Mucosa of descending colon (tissue), 3 donors: ENCODE results near the gene EEF1B2. TPM values are rescaled to one million over a fixed set of nuclear protein-coding genes. Genes with fewer than 3 reads are reported as not detected.
"Not testable (repeated sequence)": the region's sequence is repeated elsewhere in the genome, so short reads cannot be mapped to it uniquely, and the experiment has no call there.

ENCODE experiments used
- ATAC-seq: fragments of 200-7000 bp; cut with Tn5 transposase; one replicate; pipeline ENCODE4 v1.9.1; 2020; ENCODE audit warnings: mild to moderate bottlenecking, moderate library complexity
- DNase-seq, 3 donors: peaks; one replicate each; pipeline ENCODE4 v3.0.0-alpha.2; 2020
- H3K36me3 ChIP-seq: fragments of 200-600 bp; one replicate; pipeline ENCODE4 v1.8.0; 2021; ENCODE audit warnings: low read depth, mild to moderate bottlenecking
- H3K4me1 ChIP-seq: fragments of 200-600 bp; one replicate; pipeline ENCODE4 v1.8.0; 2021; ENCODE audit warnings: low read depth, mild to moderate bottlenecking
- H3K4me3 ChIP-seq: fragments of 200-600 bp; one replicate; pipeline ENCODE4 v1.8.0; 2021; ENCODE audit warnings: mild to moderate bottlenecking
- H3K9me3 ChIP-seq: fragments of 200-600 bp; one replicate; pipeline ENCODE4 v1.8.0; 2021; ENCODE audit warnings: mild to moderate bottlenecking
- intact Hi-C, 2 donors: fragments of 100-400 bp; cut with DNase I in 1 of 2; cut with micrococcal nuclease in 1 of 2; formaldehyde crosslinking; loops; one replicate each; pipeline versions ENCODE4 v1.11.0 to v1.11.1; 2022; cut with DNase I, micrococcal nuclease
- long read RNA-seq, 2 donors: library from polyadenylated mRNA; unstranded; transcript quantifications; one replicate each; pipeline ENCODE4 v2.0.0, GENCODE V29; 2019 to 2021
- total RNA-seq, 3 donors: library from RNA; stranded (reverse); fragmentation: NEBNext Ultra II Directional in 2 of 3; extraction: Animal tissue kit (Norgen Biotek cat#: 25700) in 2 of 3; gene quantifications; one replicate each; pipeline versions ENCODE4 v1.2.1 to v1.2.4, GENCODE V29; 2021 to 2023
- TF ChIP-seq, protein P1 (sequence below): fragments of 200-600 bp; IDR thresholded peaks from one replicate; pipeline ENCODE4 v1.8.0; 2022; ENCODE audit warnings: antibody characterized with exemption, mild to moderate bottlenecking
- donor health status: DM: no; HTN: no; CAD: no; lungs with moderate emphysema.
- donor health status: DM: no; HTN: no; CAD: no.
- donor health status: DM: no; HTN: yes; CAD: no.

The EEF1B2 gene
- 100 to 1,000 TPM; 374 to 475 (median 385) TPM for total RNA-seq
- long read RNA-seq, donor 1, transcript EEF1B2-203 (6 exons, 1,098 nt) = major isoform, 214 of 229 reads
- long read RNA-seq, donor 1, partial matches to known transcripts = 2 of 229 reads
- long read RNA-seq, donor 1, other reads (novel, unspliced or antisense) = 6 of 229 reads
- long read RNA-seq, donor 2, transcript EEF1B2-201 (7 exons, 844 nt) = minor isoform, 30 of 477 reads
- long read RNA-seq, donor 2, transcript EEF1B2-203 (6 exons, 1,098 nt) = major isoform, 429 of 477 reads
- long read RNA-seq, donor 2, partial matches to known transcripts = 9 of 477 reads
- long read RNA-seq, donor 2, other reads (novel, unspliced or antisense) = 3 of 477 reads

- intact Hi-C loops = no loop called here
- H3K4me1 ChIP-seq = peaks cover 22% of the 10 kb centered on the region
Observed at GRCh38 chr2:206159346-206160124, at the start of gene EEF1B2, which contains the start of gene NDUFS1. Gene EEF1B2, plus strand, starts transcription at chr2:206159895. Its CDS starts 85 bp downstream, at chr2:206159980. Gene NDUFS1, minus strand, starts transcription at chr2:206159444. Its CDS starts 5,766 bp downstream, at chr2:206153678.

GRCh38 chr2:206112108-206112507, 47.6 kb upstream of the EEF1B2 start:
- intact Hi-C loops = no loop called here
- ATAC-seq (no peak), DNase-seq (no peak)
- H3K4me1 ChIP-seq = no peaks in the 10 kb centered on the region
- TF ChIP-seq, protein P1, sequence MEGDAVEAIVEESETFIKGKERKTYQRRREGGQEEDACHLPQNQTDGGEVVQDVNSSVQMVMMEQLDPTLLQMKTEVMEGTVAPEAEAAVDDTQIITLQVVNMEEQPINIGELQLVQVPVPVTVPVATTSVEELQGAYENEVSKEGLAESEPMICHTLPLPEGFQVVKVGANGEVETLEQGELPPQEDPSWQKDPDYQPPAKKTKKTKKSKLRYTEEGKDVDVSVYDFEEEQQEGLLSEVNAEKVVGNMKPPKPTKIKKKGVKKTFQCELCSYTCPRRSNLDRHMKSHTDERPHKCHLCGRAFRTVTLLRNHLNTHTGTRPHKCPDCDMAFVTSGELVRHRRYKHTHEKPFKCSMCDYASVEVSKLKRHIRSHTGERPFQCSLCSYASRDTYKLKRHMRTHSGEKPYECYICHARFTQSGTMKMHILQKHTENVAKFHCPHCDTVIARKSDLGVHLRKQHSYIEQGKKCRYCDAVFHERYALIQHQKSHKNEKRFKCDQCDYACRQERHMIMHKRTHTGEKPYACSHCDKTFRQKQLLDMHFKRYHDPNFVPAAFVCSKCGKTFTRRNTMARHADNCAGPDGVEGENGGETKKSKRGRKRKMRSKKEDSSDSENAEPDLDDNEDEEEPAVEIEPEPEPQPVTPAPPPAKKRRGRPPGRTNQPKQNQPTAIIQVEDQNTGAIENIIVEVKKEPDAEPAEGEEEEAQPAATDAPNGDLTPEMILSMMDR = no peak
- no peaks in the 10 kb centered on the region for H3K36me3 ChIP-seq
- no peaks in the 10 kb centered on the region for H3K9me3 ChIP-seq
- H3K4me3 ChIP-seq = no peak overlapping the region

More at GRCh38 chr2:206159346-206160124, at the start of gene EEF1B2, which contains the start of gene NDUFS1:
- ATAC-seq = peak; percentile 97
- DNase-seq = peak; percentile 97 to 99 (median 97)
- H3K4me3 ChIP-seq = peak within 1 kb of the TSS; percentile 76
- H3K36me3 ChIP-seq = no peaks in the 10 kb centered on the region
- no peaks in the 10 kb centered on the region for H3K9me3 ChIP-seq
- TF ChIP-seq, protein P1 = no peak

- intact Hi-C loops = no loop called here
- H3K4me3 ChIP-seq = no peak overlapping the region
- H3K36me3 ChIP-seq = no peaks in the 10 kb centered on the region
- no peak for DNase-seq
- no peak for ATAC-seq
- no peaks in the 10 kb centered on the region for H3K4me1 ChIP-seq
- no peaks in the 10 kb centered on the region for H3K9me3 ChIP-seq
- TF ChIP-seq, protein P1 = no peak
Observed at GRCh38 chr2:206112846-206113547, 46.7 kb upstream of the EEF1B2 start.

- peak; percentile 54 for ATAC-seq
- intact Hi-C loops = no loop called here
- no peak overlapping the region for H3K4me3 ChIP-seq
- H3K9me3 ChIP-seq = no peaks in the 10 kb centered on the region
- TF ChIP-seq, protein P1 = no peak
- no peaks in the 10 kb centered on the region for H3K36me3 ChIP-seq
- H3K4me1 ChIP-seq = no peaks in the 10 kb centered on the region
- DNase-seq = no peak
Observed at GRCh38 chr2:206115026-206115578, 44.6 kb upstream of the EEF1B2 start.

DNA sequence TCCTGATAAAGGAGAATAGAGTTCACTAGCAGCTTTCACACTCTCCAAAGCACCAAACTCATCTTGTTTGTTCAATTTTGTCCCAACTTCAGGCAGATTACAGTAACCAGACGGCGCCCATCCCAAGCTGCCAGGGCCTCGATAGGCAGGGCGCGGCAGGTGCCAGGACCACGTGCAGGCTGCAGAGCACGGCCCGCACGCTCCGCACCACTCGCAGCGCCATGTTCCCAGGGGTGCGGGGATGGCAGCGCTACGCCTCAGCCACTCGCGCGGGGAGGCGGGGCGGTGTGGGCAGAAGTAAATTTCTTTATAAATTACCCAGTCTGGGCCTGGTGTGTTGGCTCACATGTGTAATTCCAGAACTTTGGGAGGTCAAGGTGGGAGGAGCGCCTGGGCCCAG, 43.4 kb upstream of the EEF1B2 start:
- DNase-seq = no peak
- TF ChIP-seq, protein P1 = no peak
- Histone ChIP-seq H3K4me1 (no peaks in the 10 kb centered on the region), H3K4me3 (no peak overlapping the region), H3K36me3 (no peaks in the 10 kb centered on the region), H3K9me3 (no peaks in the 10 kb centered on the region)
- ATAC-seq = no peak
- intact Hi-C loops = no loop called here

DNA sequence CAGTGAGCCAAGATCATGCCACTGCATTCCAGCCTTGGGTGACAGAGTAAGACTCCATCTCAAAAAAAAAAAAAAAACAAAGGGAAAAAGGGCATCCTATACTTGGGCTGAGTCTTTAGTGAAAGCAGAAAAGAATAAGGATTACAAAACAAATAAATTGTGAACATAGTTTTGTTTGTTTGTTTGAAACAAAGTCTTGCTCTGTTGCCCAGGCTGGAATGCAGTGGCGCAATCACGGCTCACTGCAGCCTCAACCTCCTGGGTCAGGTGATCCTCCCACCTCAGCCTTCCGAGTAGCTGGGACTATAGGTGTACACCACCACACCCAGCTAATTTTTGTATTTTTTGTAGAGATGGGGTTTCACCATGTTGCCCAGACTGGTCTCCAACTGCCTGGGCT, 37.1 kb upstream of the EEF1B2 start:
- peaks cover 16% of the 10 kb centered on the region for H3K36me3 ChIP-seq
- ATAC-seq, intact Hi-C loops: not testable (repeated sequence)

More for the DNA sequence above, 37.1 kb upstream of the EEF1B2 start:
- not testable (repeated sequence) for DNase-seq, H3K9me3 ChIP-seq, H3K4me1 ChIP-seq, H3K4me3 ChIP-seq
